ENCODE data around the gene KRTAP5-8.

GRCh38 chr11:71505781-71506180 lies 32.0 kb upstream of the KRTAP5-8 start:
- TF ChIP-seq CTCF (IDR thresholded peaks at IDR 0.05; ENCODE audit: borderline replicate concordance, extremely low read depth, low read length, poor library complexity, severe bottlenecking) (no peak), EZH2 (IDR thresholded peaks at IDR 0.05; ENCODE audit: borderline replicate concordance, low read depth, low read length, severe bottlenecking) (no peak)
